ENCODE results near the gene GUCY1A2.

DNA sequence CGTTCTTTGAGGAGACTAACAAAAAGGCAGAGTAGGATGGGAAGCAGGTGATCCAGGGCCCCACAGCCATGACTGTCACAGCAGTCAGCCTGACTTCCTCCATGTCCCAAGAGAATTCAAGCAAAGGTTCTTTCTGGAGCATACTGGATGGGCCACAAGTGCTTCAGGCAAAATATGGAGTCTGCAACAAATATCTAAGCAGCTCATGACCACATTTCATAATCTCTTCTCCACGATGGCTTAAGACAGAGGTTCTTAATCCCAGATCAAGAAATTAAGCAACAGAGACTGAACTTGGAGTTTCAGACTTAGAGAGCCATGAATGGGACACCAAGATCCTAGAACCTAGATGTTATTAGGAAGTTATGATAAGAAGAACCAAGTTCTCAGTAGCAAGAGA lies 31.6 kb downstream of the GUCY1A2 start:
- TF ChIP-seq, protein P1, sequence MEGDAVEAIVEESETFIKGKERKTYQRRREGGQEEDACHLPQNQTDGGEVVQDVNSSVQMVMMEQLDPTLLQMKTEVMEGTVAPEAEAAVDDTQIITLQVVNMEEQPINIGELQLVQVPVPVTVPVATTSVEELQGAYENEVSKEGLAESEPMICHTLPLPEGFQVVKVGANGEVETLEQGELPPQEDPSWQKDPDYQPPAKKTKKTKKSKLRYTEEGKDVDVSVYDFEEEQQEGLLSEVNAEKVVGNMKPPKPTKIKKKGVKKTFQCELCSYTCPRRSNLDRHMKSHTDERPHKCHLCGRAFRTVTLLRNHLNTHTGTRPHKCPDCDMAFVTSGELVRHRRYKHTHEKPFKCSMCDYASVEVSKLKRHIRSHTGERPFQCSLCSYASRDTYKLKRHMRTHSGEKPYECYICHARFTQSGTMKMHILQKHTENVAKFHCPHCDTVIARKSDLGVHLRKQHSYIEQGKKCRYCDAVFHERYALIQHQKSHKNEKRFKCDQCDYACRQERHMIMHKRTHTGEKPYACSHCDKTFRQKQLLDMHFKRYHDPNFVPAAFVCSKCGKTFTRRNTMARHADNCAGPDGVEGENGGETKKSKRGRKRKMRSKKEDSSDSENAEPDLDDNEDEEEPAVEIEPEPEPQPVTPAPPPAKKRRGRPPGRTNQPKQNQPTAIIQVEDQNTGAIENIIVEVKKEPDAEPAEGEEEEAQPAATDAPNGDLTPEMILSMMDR (IDR thresholded peaks at IDR 0.05), result no peak
- no peak for TF ChIP-seq POLR2A (IDR thresholded peaks at IDR 0.05)
